Fibroblast of gingiva (primary cell): ENCODE measurements around the gene G6PD.
A peak's percentile ranks its signal among the peaks of the same experiment; 100 is the strongest.
"Not testable (repeated sequence)": the region's sequence is repeated elsewhere in the genome, so short reads cannot be mapped to it uniquely, and the experiment has no call there.

Experiments used
- DNase-seq: peaks from one replicate; pipeline ENCODE4 v3.0.0-alpha.2; 2011; ENCODE audit warnings: low read depth

The G6PD gene

DNA sequence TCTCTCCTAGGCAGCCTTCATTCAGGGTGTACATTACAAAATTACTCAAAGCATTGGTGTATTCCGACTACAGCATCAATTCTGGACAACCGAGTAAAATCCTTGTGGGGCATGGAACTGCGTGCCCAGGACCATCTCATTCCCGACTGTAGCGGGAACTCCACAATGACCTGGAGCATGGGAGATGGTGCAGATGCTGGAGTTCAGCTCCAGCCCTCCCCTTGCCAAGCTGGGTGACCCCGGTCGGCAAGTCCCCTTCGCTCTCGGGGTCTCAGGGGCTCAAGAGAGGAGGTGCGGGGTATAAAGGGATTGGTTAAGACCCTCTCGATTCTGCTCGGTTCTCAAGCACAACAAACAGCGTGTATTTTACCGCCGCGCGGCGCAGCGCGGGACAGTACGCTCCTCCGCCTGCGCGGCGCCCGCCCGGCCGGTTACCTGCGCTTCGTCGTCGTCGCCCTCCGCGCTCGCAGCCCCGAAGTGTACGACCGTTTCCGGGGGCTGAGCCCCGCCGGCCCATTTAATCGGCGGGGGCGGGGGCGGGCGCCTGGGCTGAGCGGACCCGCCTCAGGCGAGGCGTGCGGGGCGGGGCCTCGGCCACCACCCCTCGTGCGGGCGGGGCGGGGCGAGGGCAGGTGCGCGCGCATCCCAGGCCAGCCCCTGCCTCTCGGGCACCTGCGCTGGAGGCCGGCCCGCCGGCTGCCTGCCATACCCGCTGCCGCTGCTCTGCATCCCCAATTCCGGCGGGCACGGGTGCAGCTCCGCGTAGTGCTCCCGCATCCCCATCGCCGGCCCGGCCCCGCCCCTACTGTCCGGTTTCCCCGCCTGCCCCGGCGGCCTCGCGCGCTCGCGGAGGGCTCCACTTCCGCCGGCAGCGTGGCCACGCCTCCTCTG lies at the start of gene G6PD:
TSS of gene G6PD (minus strand) at position 493 of the 891 bp plus-strand sequence. CDS start 691 bp downstream, outside the sequence.
- DNase-seq = peak; percentile 57

DNA sequence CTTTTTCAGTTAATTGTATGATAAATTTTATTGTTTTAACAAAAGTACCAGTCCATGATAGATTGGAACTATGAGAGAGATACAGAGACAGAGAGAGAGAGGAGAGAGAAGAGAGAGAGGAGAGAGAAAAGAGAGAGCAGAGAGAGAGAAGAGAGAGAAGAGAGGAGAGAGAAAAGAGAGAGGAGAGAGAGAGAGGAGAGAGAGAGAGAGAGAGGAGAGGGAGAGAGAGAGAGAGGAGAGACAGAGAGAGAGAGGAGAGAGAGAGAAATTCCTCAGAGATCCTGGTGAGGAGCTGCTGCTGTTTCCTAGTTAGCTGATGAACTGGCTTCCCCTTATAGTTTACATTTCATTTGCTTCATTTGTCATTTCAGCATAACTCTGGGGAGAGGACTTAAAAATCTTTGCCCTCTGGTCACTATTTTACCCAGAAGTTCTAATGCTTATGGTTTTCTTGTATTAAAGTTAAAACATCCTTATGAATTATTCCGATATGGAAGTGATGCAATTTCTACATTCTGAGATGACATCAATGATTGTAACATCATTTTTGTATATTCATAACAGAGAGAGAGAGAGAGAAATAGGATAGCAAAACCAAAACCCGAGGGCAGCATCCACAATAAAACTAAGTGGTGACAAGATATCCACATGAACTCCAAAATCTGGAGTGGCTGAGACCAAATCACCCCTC lies 49.1 kb upstream of the G6PD start:
- DNase-seq = peak; percentile 7

DNA sequence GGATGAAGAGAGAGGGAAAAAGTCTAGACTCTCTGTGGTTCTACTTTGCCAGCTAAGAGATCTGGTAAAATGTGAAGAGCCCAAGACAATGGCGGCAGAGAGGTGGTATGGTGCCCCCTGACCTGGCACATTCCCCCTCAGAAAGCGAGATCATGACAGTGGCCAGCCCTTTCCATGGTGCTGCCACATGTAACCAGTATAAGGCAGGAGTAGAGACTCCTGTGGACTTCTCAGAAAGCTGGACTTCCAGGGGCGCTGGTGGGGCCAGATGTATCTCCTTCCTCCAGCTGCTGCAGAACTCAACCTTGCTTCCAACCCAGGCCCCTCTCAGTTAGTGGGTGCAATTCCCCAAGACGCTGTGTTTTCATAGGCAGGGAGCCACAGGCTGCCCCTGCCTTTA lies 47.8 kb upstream of the G6PD start:
- no peak for DNase-seq

DNA sequence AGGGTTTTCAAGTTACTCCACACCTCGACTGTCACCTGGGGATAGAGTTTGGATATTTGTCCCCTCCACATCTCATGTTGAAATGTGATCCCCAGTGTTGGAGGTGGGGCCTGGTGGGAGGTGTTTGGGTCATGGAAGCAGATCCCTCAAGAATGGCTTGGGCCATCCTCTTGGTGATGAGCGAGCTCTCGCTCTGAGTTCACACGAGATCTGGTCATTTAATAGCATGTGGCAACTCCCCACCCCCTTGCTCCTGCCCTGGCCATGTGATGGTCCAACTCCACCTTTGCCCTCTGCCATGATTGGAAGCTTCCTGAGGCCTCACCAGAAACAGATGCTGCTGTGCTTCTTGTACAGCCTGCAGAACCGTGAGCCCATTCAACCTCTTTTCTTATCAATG lies 46.6 kb upstream of the G6PD start:
- no peak for DNase-seq

DNA sequence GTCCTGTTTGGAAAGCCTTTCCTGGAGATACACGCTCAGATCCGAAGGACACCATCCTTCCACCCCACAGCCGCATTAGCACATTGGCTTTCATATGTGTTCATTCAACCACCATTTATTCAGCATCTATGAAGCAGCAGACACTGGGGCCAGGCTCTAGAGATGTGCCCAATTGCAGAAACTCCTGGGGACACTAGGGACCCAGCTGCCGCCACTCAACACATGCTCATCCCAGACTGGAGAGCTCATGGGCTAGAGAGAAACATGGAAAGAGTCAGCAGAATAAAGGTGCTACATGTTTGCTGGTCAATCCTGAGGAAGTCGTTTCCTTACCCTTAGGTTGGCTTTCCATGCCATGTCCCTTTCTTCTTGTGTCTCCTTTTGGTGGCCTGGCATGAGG lies 45.9 kb upstream of the G6PD start:
- no peak for DNase-seq

DNA sequence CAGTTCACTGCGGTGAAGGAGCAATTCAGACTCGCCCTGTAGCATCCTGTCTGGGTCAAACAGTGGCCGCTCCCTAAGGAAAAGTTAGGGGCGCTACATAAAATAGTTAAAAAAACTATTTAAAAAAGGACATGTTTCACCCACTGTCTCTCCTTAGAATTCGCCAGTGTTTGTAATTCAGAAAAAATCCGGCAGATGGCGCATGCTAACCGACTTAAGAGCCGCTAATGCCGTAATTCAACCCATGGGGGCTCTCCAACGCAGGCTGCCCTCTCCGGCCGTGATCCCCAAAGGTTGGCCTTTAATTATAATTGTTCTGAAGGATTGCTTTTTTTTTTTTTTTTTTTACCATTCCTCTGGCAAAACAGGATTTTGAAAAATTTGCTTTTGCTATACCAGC lies 43.8 kb upstream of the G6PD start:
- DNase-seq = not testable (repeated sequence)

DNA sequence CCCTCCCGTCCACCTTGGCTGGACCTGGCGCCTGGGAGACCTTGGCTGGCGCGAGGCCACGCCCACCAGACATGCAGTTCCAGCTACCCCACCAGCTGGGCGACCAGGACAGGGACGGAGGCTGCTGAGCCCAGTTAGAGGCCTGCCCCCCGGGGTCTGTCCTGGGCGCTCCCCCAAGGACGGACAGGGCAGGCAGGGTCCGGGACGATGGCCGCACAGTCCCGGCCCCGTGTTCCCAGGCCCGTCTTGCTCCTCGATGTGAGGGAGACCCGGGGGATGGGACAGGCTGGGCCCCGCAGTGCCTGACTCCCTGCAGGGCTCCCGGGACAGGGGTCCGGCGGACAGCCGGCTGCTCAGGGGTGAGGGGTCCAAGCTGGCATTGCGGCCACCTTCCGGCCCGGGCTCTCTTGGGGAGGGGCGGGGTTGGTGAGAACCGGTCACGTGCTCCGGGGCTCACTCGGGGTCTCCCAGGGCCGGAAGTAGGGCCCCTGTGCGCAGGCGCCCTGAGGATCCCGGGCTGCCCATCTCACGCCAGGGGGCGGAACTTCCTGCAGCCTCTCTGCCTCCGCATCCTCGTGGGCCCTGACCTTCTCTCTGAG lies 38.0 kb upstream of the G6PD start, which contains the start of gene CTAG1A:
TSS of gene CTAG1A (plus strand) at position 549 of the 599 bp plus-strand sequence. CDS start 74 bp downstream, outside the sequence.
- not testable (repeated sequence) for DNase-seq

DNA sequence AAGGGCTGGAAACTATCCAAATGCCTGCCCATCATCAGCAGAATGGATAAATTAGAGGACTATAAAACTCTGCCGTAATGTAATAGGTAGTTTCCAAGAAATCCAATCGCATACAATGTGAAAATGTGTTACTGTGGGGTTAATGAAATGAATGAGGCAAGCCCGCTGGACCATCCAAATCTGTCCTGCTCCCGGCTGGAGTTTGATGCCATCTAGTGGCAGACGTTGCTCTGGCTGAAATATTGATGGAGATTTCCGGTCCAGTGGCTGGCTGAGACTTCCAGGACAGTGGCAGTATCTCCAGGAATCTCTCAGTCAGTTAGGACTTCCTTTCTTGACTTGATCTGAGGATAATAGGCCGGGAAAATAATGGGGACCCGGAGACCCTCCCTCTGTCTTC lies 36.3 kb upstream of the G6PD start:
- not testable (repeated sequence) for DNase-seq

DNA sequence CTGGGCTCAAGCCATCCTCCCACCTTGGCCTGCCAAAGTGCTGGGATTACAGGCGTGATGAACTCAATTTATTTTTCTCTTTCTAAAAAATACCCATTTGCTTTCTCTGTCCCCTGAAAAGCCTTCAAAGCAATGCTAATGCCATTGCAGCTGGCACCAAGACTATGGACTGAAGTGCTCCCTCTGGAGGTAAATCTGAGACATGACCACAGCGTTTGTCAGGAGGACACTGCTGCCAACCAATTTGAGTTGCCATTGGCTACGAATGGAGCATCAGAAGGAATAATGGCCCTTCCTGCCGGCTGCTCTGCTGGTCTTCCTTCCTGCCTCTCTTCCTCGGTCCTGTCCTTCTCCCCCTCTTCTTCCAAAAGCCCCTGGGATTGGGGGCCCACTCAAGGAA lies 28.4 kb upstream of the G6PD start:
- DNase-seq = not testable (repeated sequence)

DNA sequence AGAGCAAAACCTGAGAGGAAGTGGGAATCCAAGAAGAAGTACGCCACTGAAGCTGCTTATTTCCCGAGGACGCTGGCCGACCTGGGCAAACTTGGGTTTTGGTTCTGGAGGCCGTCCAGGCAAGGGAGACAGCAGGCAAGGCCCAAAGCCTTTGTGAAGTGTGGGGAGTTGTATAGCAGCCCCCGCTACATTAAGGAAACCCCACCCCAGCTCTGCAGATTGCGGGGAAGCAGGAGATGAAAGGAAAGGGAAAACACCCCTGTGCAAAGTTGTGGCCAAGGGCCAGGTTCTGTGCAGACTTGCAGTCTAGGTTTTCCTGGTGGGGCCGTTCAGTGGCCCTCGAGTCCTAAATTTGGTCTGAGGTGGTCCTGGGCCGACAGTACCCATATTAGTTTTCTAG lies 26.4 kb upstream of the G6PD start:
- not testable (repeated sequence) for DNase-seq

DNA sequence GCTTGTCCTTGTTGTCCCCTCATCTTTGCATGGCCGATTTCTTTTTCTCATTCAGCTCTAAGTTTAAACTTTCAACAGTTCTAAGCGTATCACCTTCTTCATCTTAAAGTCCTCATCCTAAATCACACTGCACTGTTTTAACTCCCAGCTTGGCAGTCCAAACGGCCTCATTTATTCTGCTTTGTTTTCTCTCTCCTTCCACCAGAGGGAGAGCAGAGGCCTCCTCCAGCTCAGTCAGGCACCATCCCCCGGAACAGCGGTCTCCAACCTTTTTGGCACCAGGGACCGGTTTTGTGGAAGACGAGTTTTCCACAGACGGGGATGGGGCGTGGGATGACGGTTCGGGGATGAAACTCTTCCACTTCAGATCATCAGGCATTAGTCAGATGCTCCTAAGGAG lies 23.7 kb upstream of the G6PD start:
- DNase-seq = not testable (repeated sequence)

DNA sequence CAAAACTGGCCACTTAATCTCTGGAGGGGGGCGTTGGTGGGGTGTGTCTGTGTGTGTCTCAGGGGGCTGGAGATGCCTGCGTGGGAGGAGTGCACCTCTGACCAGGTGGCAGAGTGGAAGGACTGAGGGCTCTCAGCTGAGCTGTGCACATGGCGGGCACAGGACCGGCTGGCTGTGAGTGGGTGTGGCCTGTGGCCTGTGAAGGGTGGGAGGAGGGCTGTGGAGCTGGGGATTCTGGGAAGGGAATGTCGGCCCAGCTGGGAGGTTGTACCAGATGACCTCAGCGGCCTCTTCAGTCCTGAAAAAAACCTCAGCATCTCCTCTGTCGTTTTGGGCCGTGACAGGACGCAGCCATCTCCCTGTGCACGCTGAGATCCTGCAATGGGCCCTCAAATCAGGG lies 15.6 kb upstream of the G6PD start:
- DNase-seq = not testable (repeated sequence)

DNA sequence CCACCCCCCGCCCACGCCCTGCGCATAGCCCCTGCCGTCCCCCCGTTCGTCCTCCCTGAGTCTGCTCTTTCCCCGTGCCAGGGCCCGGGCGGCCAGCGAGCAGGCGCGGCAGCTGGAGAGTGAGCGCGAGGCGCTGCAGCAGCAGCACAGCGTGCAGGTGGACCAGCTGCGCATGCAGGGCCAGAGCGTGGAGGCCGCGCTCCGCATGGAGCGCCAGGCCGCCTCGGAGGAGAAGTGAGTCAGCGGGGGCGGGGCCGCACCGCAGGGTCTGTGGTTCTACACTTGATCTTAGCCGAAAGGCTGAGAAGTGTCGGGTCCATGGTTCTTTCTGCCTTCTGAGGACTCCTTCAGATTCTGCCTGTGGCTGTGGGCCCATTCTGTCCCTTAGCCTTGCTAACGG lies 13.7 kb upstream of the G6PD start:
- not testable (repeated sequence) for DNase-seq

DNA sequence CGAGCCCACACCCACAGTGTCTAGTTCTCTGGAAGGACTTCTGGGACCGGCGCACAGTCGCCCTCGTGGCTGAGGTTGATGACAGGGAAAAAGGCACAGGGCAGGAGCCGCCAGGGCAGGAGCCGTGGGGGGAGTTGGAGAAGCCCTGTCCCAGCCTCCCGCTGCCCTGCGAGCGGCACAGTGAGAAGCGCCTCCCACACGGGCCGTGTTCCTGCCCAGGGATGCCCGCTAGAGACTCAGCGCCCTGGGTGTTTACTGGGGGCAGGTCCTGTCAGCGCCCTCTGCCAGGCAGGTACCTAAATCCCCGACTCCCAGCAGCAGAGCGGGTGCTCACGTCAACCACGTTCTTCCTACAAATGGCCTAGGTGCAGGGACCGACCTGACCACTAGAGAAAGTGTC lies 12.2 kb upstream of the G6PD start:
- not testable (repeated sequence) for DNase-seq

DNA sequence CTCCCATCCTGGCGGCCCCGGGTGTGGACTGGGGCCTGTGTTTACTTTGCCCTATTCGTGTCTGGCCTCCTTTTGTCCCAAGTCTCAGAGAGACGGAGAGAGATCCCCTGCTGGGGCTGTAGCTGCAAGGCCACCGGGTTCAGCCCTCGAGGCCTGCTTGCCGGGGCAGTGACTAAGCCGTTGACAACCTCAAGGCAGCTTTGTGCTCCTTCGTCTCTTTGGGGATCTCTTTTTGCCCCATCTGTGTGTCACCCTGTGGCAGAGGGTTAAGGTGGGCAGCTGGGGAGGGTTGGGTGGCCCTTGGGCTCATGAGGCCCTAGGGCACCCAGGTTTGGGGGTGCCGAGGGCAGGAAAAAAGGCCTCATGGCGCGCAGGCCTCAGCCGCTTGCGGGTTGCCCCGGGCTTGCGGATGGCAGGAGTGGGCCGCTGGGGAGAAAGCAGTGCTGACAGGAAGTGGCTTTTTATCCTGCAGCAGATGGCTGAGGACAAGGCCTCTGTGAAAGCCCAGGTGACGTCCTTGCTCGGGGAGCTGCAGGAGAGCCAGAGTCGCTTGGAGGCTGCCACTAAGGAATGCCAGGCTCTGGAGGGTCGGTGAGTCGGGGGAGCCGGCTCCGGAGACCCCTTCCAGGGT lies 11.5 kb upstream of the G6PD start:
- not testable (repeated sequence) for DNase-seq

DNA sequence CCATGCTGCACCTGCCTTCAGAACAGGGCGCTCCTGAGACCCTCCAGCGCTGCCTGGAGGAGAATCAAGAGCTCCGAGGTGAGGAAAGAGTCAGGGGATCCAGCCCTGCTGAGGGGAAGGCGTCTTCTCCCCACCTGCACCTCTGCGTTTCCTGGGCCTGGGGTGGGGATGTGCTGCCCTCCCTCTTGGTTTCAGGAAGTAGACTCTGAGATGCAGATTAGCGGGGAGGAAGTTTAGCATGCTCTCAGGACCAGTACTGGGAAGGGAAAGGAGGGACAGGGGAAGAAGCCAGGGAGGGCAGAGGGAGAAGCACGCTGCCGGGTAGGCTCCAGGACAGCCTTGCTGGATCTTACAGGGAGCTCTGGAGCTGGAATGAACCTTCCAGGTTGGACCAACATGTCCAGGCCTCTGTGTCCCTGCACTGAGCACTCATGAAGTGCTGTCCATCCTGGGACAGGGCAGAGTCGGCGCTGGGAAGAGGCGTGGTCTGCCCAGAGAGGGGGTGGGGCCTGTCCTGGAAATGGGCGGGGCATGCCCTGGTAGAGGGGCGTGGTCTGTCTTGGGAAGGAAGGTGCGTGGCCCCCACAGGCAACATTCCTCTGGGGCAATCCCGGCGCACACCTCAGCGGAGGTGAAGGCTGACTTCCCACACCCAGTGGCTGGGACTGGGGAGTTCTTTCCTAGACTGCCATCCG lies 5.6 kb upstream of the G6PD start:
- not testable (repeated sequence) for DNase-seq

DNA sequence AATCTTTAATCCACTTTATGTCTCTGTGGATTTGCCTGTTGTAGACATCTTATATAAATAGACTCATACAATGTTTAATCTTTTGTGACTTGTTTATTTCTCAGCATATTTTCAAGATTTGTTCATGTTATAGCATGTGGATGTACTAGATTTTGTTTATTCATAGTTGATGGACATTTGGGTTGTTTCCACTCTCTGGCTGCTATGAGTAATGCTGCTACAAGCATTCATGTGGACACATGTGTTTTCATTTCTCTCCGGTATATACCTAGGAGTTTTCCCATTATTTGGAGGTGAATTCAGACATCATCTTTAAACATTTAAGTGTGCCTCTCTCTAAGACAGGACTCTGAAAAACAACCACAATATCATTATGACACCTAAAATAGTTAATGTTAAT lies 3.1 kb upstream of the G6PD start:
- peak; percentile 48 for DNase-seq

DNA sequence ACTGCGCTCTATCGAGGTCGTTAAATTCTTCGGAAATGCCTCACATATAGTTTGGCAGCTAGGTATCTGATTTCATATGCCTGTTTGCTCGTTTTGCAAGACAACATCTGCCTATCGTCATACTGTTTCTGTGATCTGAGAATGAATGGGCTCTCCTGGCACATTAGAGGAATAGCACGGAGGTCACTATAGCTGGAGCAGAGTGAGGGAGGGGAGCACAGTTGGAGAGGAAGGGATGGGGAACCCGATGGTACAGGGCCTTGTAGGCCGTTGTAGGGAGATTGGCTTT lies 1.3 kb upstream of the G6PD start:
- DNase-seq = peak; percentile 58

DNA sequence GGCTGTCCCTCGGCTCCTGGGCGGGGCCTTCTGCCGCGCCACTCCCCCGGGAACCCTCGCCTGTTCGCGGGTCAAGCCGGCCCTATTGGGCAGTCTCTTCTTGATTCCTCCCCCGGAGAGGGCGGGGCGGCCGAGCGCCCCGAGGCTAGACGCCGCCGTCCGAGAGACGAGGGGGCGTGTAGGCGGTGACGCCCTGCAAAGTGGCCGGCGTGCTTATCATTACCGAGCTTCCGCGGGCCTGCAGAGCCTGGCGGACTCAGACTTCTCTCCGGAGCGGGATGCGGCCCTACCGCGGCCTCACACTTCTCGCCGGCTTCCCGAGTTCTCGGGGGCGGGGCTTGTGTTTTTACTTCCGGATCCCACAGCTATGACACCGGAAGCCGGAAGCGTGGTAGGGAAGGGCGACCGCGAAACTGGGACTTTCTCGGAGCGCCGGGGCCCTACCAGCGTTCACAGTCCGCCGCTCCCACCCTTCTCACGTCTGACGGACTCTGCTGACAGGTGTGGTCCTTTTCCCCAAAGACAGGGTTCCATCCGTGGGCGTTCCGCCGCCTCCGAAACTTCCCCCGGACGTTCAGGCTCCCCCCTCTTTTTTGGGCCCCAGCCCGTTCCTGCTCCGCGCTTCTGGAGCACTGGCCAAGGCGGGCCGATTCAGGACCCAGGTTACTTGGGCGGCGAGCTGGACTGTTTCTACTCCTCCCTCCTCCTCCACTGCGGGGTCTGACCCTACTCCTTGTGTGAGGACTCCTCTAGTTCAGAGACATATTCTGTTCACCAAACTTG lies 790 bp upstream of the G6PD start, which contains the start of gene IKBKG:
TSS of gene IKBKG (plus strand) at position 376 of the 783 bp plus-strand sequence. CDS start 4,383 bp downstream, outside the sequence.
- DNase-seq = peak; percentile 90

DNA sequence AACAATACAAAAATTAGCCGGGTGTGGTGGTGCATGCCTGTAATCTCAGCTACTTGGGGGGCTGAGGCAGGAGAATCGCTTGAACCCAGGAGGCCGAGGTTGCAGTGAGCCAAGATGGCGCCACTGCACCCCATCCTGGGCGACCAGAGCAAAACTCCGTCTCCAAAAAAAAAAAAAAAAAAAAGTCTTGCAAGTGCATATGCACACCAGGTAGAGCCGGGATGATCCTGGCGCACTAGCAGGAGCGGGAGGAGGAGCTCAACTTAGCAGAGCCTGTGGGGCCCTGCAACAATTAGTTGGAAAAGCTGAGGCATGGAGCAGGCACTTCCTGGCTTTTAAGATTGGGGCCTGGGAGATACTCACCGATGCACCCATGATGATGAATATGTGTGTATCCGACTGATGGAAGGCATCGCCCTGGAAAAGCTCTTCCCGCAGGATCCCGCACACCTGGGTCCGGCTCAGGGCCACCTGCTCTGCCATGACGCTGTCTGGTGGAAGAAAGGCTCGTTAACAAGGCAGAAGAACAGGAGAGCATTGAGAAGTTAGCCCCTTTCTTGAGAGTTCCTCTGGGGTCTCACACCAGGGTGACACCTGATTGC lies 872 bp downstream of the G6PD start:
- no peak for DNase-seq
